ENCODE results near the gene CNN2.

DNA sequence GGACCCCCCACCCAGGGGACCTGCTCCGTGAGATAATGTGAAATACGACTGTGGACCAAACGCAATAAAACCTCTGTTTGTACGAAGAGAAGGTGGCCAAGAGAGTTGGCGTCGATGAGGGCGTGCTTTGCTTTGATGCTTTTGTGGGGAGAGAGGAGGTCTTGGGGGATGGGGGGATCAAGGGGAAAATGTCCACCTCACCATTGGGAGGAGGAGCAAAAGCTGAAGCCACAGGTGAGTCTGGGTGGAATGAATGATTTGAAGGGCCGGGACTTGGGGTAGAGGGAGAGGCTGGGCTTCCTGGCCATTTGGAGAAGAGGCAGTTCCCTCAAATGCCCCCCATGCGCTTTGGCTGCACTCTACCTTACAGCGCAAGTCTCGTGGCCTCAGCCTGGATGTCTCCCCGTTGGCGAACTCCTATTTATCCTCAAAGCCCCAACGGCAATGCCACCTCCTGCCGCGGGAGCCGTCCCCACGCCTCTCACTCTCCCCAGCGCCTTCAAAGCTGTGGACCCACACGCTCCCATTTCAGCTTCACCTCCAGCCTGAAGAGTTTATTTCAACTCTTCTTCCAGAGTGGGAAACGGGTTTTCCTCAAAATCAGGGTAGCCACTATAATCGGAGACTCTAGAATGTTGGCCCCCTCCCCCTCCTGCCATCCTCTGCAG, 12.7 kb downstream of the CNN2 start:
- no peak for TF ChIP-seq POLR2A (IDR thresholded peaks at IDR 0.05)
- TF ChIP-seq, protein P1, sequence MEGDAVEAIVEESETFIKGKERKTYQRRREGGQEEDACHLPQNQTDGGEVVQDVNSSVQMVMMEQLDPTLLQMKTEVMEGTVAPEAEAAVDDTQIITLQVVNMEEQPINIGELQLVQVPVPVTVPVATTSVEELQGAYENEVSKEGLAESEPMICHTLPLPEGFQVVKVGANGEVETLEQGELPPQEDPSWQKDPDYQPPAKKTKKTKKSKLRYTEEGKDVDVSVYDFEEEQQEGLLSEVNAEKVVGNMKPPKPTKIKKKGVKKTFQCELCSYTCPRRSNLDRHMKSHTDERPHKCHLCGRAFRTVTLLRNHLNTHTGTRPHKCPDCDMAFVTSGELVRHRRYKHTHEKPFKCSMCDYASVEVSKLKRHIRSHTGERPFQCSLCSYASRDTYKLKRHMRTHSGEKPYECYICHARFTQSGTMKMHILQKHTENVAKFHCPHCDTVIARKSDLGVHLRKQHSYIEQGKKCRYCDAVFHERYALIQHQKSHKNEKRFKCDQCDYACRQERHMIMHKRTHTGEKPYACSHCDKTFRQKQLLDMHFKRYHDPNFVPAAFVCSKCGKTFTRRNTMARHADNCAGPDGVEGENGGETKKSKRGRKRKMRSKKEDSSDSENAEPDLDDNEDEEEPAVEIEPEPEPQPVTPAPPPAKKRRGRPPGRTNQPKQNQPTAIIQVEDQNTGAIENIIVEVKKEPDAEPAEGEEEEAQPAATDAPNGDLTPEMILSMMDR (IDR thresholded peaks at IDR 0.05 in 4 of 5, conservative IDR thresholded peaks at IDR 0.05 in 1 of 5) = no peak

Measured in gastrocnemius medialis (tissue), 4 donors.